PFSK-1 (cell line): ENCODE measurements around the gene PSMD2.

ENCODE experiments used
- POLR2AphosphoS5 ChIP-seq: IDR thresholded peaks from 2 replicates; pipeline ENCODE4 v1.6.1; 2012; ENCODE audit warnings: low read depth, mild to moderate bottlenecking, control low read depth, low read length, moderate library complexity
- SIN3A ChIP-seq: IDR thresholded peaks from 2 replicates; pipeline ENCODE4 v1.6.1; 2012; ENCODE audit warnings: mild to moderate bottlenecking, low read length, moderate library complexity, borderline replicate concordance; ENCODE audit not compliant: insufficient read depth
- TAF1 ChIP-seq: IDR thresholded peaks from 2 replicates; pipeline ENCODE4 v1.6.1; 2012; ENCODE audit warnings: low read length, control low read depth, borderline replicate concordance; ENCODE audit not compliant: insufficient read depth
- TF ChIP-seq, protein P1 (sequence below), 2 experiments: IDR thresholded peaks; 2 replicates each; pipeline versions ENCODE4 v1.6.1 to v1.8.0; 2011 to 2012; ENCODE audit warnings: low read depth in 2 of 2, low read length in 2 of 2, control low read depth in 1 of 2, inconsistent platforms in 1 of 2, mild to moderate bottlenecking in 1 of 2, moderate library complexity in 1 of 2; ENCODE audit not compliant: insufficient read depth in 1 of 2

DNA sequence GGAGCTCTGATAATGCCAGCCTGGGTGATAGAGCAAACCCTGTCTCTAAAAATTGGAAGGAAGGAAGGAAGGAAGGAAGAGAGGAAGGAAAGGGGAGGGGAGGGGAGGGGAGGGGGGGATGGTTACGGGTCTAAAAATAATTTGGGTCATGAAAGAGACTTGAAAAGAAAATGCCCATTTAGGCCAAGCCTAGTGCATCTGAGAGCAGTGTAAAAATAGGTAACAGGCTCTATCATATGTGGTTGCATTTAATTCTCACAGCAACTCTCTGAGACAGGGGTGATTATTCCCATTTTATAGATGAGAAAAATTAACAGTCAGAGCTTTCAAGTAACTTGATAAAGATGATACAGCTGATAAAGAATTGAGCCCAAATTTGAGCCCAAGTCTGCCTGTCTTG is 26.8 kb upstream of the PSMD2 start:
- TF ChIP-seq POLR2AphosphoS5 = no peak
- TF ChIP-seq TAF1 = no peak
- TF ChIP-seq SIN3A = no peak
- TF ChIP-seq, protein P1, sequence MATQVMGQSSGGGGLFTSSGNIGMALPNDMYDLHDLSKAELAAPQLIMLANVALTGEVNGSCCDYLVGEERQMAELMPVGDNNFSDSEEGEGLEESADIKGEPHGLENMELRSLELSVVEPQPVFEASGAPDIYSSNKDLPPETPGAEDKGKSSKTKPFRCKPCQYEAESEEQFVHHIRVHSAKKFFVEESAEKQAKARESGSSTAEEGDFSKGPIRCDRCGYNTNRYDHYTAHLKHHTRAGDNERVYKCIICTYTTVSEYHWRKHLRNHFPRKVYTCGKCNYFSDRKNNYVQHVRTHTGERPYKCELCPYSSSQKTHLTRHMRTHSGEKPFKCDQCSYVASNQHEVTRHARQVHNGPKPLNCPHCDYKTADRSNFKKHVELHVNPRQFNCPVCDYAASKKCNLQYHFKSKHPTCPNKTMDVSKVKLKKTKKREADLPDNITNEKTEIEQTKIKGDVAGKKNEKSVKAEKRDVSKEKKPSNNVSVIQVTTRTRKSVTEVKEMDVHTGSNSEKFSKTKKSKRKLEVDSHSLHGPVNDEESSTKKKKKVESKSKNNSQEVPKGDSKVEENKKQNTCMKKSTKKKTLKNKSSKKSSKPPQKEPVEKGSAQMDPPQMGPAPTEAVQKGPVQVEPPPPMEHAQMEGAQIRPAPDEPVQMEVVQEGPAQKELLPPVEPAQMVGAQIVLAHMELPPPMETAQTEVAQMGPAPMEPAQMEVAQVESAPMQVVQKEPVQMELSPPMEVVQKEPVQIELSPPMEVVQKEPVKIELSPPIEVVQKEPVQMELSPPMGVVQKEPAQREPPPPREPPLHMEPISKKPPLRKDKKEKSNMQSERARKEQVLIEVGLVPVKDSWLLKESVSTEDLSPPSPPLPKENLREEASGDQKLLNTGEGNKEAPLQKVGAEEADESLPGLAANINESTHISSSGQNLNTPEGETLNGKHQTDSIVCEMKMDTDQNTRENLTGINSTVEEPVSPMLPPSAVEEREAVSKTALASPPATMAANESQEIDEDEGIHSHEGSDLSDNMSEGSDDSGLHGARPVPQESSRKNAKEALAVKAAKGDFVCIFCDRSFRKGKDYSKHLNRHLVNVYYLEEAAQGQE (IDR thresholded peaks at IDR 0.05; ENCODE audit: insufficient read depth in 1 of 2, low read depth in 2 of 2, low read length in 2 of 2) = no peak
